Right hindlimb (tissue), 1 donor: ENCODE data around the gene ITGB4.

ENCODE experiments used
- DNase-seq: peaks from one replicate; pipeline ENCODE4 v3.0.0-alpha.2; 2018

The ITGB4 gene

GRCh38 chr17:75803883-75804282 lies 82.6 kb downstream of the ITGB4 start:
- no peak for DNase-seq

GRCh38 chr17:75806822-75807500 lies 85.7 kb downstream of the ITGB4 start:
- no peak for DNase-seq
